ENCODE results near the gene AEN. TPM values are rescaled to one million over a fixed set of nuclear protein-coding genes. Genes with fewer than 3 reads are reported as not detected.

Gene AEN
- total and polyA plus RNA-seq, 8 donors = 8.9 to 26.8 (median 15.1) TPM

GRCh38 chr15:88681610-88682221, 60.6 kb downstream of the AEN start:
- peaks cover 0 to 3% (median 0%) of the 10 kb centered on the region in 3 donors for H3K4me1 ChIP-seq
- ATAC-seq (peak; percentile 86 to 98 (median 93)), FAIRE-seq (no peak), DNase-seq (peak; percentile 48 to 80 (median 64))
- peak overlapping the region in 1 of 4 donors; percentile 19 for H3K27ac ChIP-seq
- H3K27me3 ChIP-seq = no peaks in the 10 kb centered on the region
- H3K9me3 ChIP-seq = no peaks in the 10 kb centered on the region
- intact Hi-C loops (cut with DNase I) = no loop called here
- WGBS, 2 donors = 11 to 17% methylated on average over 13 of the region's 13 CpGs
- no peaks in the 10 kb centered on the region for H3K36me3 ChIP-seq
- TF ChIP-seq CTCF (IDR thresholded peaks at IDR 0.05) = no peak
- H3K4me3 ChIP-seq = no peak overlapping the region

Small RNA genes lying within 50 kb of the gene (microRNA-seq; reads per million reads assigned to microRNA genes)
- gene MIR1179 (7.0 to 10.3 reads per million in 2 donors), gene MIR3529 (0 reads per million in 2 donors), gene MIR7-2 (0 reads per million in 2 donors)

Other genes starting within 250 kb of the AEN start
- 10 to 100 TPM in 2 of 6 donors, 1 to 10 TPM in 4; 6.2 to 10.6 (median 7.4) TPM for gene MRPL46, start 154.0 kb upstream of the AEN start, total RNA-seq
- 10 to 100 TPM; 10.4 to 18.9 TPM for gene MRPL46, start 154.0 kb upstream of the AEN start, polyA plus RNA-seq
- 10 to 100 TPM; 12.7 to 21.0 (median 16.0) TPM for gene MRPS11, start 153.6 kb upstream of the AEN start, total RNA-seq
- gene MRPS11, start 153.6 kb upstream of the AEN start, polyA plus RNA-seq = 10 to 100 TPM; 20.2 to 29.5 TPM
- gene DET1, start 74.7 kb upstream of the AEN start, total RNA-seq = 1 to 10 TPM; 2.2 to 4.2 (median 3.0) TPM
- 1 to 10 TPM; 2.5 to 3.1 TPM for gene DET1, start 74.7 kb upstream of the AEN start, polyA plus RNA-seq
- gene ISG20, start 17.7 kb downstream of the AEN start, total RNA-seq = 10 to 100 TPM in 1 of 6 donors, 1 to 10 TPM in 5; 3.0 to 14.2 (median 5.7) TPM
- gene ISG20, start 17.7 kb downstream of the AEN start, polyA plus RNA-seq = 10 to 100 TPM in 1 of 2 donors, 1 to 10 TPM in 1; 8.4 to 11.0 TPM
- under 1 TPM in 5 of 6 donors, not detected in 1; 0.04 to 0.31 (median 0.14) TPM for gene ACAN, start 182.1 kb downstream of the AEN start, total RNA-seq
- 1 to 10 TPM in 1 of 2 donors, under 1 TPM in 1; 0.92 to 5.7 TPM for gene ACAN, start 182.1 kb downstream of the AEN start, polyA plus RNA-seq

Data from pancreas (tissue), 10 donors.